ENCODE results near the gene MCTP1.

The MCTP1 gene

DNA sequence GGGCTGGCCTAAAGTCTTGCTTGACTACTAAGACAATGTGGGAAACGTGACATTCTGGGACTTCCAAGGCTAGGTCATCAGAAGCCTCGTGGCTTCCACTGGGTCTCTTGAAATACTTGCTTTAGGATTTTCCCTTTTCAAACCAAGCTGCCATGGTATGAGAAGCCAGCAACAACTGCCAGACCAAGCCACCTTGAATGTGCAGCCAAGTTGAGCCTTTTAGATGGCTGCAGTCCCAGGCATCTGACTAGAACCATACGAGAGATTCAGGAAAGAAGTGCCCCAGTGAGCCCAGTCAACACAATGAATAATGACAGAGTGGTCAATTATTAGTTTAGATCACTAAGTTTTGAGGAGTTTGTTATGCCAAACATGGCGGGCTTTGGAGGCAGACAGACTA lies 523.1 kb downstream of the MCTP1 start:
- no peak for DNase-seq (ENCODE audit: low read depth in 2 of 2)

DNA sequence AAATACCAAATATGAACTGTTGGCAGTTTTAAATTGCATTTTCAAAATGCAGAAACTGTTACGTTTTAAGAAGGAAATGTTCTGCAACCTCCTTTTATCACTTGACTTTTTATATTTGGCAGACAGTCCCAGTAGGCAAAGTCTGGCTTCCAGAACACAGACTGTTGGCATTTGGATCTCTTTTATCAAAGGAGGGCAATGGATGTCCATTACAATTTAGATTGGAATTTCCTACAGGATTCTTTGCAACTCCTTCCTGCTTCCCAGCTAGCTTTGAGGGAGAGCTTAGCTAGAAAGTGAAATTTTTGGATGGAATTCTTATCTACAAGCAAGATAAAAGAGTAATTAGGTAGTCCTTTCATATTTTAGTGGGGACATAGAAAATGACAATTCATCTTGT lies 523.8 kb downstream of the MCTP1 start:
- DNase-seq (ENCODE audit: low read depth in 2 of 2): no peak

DNA sequence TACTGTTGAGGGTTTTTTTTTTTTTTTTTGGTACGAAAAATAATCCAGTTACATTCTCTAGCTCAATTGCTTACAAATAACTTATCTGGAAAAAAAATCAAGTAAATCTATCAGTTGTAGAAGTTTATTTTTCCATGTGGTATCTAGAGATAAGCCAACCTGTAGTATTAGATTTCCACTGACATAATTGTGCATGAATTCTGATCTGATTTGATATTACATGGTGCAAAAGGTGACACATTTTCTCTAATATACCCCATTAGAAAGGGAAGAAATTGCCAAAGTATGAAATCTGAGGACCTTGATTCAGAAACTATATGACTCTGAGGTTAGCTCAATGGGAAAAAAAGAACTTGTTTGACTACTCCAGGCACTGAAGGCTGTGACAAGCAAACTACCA lies 524.9 kb downstream of the MCTP1 start:
- no peak for DNase-seq (ENCODE audit: low read depth in 2 of 2)

DNA sequence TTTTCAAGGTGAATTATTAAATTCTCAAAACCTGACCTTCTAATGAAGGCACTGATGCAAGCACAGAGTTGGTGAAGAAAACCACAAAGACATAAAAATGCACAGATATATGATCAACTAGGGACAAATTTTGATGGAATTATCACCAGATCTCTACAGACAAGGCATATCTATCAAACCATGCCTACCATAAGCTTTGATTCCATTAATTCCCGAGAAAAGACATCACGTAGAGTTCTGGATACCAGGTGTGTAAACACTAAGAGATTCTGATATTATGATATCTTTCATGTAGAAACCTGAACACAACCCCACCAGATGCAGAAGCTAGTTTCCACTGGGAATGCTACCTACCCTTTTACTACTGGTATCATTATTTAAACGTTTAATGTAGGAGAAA lies 525.9 kb downstream of the MCTP1 start:
- DNase-seq (ENCODE audit: low read depth in 2 of 2): no peak

DNA sequence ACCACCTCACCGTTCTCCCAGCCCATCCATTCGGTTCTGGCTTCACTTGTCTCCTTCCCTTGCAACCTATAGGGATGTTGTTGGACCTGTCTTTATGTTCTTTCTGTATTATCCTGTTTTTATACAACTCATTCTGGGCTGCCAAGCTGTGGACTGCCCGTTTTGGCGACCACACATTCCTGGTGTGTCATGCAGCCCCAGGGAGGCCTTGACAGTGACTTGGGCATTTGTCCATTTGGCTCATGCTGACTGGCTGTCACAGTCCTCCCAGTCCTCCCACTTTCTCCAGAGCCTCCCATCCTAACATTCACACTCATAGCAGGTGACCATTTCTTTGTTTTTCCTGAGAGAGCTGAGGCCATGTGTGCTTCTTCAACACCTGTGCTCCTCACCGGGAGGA lies 530.1 kb downstream of the MCTP1 start:
- no peak for DNase-seq (ENCODE audit: low read depth in 2 of 2)

DNA sequence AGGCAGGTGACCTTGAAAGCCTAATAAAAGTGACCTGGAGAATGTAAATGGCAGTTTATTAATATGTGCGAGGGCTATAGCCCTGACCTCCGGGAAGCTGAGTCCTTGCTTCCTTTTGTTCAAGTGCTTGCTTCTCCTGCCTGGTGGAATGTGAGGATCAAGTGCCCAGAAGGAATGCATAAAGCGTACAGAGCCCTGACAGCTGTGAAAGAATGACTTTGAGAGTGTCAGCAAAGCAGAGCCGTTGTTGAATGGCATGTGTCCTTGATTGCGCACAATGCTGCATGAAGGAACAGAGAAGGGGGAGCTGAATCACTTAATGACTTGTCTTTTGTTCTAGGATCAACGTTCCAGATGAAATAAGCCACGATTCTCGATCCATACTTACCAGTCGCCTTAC lies 533.4 kb downstream of the MCTP1 start:
- DNase-seq (ENCODE audit: low read depth in 2 of 2): no peak

DNA sequence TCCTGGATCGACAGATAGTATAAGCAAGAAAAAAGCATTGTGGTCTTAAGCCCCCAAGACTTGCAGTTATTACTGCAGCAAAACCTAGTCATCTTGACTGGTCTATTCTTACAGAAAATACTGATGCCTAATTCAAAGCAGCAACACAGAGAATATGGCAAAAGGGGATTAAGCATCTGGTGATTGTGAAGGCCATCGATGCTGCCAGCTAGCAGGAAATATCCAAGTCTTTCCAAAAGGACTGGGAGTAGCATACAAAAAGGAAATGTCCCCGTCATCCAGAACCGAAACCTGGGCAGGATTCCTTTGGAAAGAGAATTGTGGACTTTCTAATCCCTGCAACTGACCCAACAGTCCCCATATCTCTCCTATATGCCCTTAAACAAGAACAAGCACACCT lies 534.2 kb downstream of the MCTP1 start:
- no peak for DNase-seq (ENCODE audit: low read depth in 2 of 2)

DNA sequence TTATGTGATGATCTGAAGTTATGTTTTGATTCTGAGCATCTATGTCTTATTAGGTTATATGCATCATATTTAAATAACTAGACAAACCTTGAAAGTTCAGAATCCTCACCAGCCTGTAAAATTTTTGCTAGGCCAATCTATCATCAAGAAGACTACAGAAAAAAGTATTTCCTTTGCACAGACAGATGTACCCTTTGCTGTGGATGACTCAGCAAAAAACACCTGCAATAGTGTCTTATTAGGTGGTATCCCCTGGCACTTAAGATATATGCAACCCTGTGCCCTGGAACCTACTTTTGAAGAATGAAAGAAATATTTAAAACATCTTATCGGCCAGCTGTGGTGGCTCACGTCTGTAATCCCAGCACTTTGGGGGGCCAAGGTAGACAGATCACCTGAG lies 535.9 kb downstream of the MCTP1 start:
- DNase-seq (ENCODE audit: low read depth in 2 of 2): no peak

DNA sequence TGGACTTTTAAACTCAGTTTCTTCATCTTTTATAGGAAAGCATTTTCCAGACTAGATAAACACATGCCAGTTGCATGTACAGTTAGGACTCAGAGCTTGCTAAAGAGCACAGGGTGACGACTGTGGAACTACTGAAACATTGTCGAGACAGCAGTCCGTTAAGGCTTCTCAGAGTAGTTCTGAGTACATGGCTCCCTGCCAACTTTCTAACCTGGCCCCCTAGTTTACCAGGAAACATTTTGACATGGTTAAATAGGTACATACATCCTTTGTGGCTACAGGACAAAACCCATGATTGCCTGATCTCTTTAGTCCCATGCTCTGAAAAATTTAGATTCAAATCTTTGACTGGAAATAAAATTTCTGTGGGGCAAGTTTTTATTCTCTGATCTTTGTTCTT lies 536.7 kb downstream of the MCTP1 start:
- no peak for DNase-seq (ENCODE audit: low read depth in 2 of 2)

DNA sequence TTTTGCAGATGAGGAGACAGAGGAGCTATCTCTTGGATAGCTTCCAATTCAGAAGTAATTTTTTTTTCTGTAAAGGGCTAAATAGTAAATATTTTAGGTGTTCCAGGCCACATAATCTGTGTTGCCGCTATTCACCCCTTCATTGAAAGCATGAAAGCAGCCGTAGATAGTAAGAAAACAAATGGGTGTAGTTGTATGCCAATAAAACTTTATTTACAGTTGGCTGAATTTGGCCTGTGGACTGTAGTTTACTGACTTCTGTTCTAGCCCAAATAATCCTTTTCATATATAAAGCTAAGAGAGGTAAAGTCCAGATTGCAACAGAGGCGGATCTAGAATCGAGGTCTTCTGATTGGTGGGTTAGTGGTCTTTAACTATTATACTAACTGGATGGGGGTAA lies 537.5 kb downstream of the MCTP1 start:
- DNase-seq (ENCODE audit: low read depth in 2 of 2): no peak

DNA sequence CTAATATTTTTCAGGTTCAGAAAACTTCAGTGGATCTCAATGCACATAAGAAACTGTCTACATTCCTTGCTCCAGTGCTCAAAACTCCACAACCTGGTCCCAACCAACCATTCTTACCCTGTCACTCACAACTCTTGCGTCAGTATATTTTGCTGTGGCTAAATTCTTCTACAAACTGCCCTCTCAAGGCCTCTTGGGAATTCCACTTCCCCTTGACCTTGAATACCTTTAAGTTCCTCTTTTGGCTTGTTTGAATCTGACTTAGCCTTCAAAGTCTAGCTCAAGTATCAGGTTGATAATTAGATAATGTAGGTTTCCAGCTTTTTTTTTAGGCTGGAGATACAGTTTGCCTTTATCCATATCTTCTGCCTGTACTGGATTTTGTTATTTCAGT lies 538.2 kb downstream of the MCTP1 start:
- DNase-seq (ENCODE audit: low read depth in 2 of 2): no peak

DNA sequence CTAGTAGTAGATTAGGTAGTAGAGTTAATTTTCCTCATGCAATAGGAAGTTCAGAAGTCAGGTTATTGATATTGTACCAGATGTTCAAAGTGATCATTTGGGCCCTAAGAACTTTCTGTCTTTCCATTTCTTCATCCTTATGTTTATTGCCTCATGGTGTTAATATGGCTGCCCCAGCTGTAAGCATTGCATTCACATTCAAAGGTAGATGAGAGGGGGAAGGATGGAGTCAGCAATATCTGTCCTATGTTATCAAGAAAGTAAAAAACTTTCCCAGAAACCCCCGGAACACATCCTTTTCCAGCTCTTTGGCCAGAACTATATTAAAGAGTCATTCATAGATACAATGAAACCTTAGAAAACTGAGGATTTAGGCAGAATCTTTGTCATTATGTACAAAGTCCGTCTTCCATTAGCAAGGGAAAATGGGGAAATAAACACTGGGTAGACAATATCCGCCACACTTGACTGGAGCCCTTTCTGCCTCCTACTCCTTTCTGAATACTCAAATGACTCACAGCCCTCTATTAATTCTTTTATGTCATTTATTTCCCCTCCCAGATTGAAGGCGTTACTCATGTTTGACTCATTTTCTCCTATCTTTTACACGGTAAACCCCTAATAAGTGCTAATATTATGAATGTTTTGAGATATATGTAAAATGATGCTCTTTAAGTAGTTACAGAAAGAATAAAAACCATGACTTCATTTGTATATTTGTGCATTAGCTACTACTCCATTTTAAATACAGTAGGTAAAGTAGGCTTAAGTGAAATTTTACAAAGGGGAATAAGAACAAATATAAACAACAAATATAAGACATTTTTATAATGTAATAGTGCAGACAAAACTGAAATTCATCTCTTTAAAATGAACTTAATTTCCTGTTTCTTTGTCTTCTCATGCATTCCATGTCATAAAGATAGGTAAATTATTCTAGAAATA lies 538.8 kb downstream of the MCTP1 start:
- no peak for DNase-seq (ENCODE audit: low read depth in 2 of 2)

DNA sequence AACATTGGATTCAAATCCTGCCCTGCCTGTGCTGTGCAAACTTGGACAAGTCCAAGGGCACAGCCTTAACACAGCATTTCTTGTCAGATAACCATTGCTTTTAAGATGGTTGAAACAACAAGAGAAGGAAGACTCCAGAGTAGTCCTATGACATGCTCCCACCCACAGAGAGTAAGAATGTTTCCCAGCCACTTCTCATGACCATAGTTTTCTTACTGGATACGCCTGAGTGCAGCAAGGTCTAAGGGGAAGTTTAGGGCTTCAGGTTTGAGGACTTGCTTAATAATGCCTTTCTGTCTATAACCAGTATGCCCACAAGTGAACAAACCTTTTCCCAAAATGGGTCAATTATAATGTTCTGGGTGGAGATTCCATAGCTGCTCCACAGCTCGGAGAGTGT lies 540.0 kb downstream of the MCTP1 start:
- DNase-seq (ENCODE audit: low read depth in 2 of 2): no peak

DNA sequence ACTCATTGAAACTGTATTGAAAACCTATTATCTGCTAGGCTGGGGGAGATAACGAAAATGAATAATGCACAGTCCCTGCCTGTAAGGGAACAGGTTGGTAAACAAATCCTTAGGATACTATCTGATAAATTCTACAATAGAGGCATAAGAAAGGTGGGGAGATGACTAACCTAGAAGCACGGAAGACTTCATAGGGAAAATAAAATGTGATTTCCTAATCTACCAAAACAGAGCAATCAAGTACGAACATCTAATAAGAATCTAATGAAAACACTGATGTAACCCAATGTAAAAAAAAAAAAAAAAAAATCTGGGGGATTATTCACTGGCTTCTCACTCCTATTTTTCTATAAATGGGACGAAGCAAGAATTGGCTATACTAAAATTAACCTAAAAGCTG lies 542.0 kb downstream of the MCTP1 start:
- no peak for DNase-seq (ENCODE audit: low read depth in 2 of 2)

DNA sequence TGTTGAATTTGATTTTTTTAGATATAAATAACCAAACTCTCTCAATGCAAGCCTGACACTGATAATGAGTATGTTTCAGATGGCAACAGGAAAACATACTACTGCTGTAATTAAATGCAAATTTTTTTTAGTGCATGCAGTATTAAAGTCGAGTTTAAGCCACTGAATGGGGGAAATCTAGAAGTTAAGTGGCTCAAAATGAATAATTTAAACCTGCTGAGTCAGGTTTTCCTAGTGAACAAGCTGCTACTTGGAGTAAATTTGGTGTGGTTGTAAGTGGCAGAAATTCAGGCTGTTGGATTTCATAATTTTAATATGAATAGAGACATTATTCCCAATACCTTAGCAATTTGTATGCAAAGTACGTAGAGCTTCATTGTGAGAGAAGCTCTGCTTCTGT lies 544.6 kb downstream of the MCTP1 start:
- DNase-seq (ENCODE audit: low read depth in 2 of 2): no peak

DNA sequence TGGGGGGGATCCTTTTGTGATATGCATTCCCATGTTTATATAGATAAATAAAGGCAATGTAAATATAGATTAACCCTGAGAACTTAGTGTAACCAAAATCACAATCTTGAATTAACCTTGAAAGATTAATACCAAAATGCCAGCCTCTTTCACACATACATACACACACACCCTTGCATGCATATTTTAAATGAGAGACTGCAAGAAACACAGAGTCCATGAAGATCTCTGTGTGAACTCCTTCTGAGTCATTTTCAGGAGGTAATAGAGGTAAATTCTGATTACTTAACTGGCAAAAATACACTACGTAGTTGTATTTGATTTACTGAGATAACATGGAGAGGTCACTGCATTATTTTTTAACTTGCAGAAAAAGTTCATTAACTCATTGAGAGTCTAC lies 548.4 kb downstream of the MCTP1 start:
- no peak for DNase-seq (ENCODE audit: low read depth in 2 of 2)

DNA sequence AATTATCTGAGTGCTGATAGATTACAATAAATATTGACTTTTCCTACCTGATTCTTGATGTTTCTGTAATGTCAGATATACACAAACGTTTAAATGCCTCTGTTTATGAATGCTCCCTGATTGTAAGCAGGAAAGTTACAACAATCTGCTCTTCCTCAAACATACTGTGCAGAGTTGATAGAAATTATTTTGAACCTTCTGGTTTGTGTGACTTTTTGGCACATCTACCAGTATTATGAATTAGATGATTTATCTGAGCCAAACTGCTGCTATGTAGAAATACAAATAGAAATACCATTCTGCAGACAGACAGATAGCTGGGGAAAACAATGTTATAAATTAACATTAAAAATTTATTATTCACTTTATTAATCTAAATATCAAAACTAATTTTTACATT lies 553.4 kb downstream of the MCTP1 start:
- DNase-seq (ENCODE audit: low read depth in 2 of 2): no peak

DNA sequence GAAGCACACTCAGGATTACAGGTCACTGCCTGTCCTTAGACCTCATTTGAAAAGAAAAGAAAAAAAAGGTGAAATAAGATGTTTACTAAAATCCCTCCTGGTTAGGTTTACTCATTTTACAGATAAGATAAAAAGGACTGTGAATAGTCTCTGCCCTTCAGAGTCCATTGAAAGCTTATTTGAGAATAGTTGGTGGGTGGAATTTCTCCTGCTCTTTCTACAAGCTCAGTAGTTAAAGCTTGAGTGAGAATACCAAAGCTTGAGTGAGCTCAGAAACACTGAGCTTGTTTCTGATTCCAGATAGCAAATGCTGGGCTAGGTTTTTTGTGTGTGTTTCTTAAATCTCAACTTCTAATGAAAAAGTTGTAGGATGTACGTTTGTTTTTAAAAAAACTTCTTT lies 559.8 kb downstream of the MCTP1 start:
- no peak for DNase-seq (ENCODE audit: low read depth in 2 of 2)

DNA sequence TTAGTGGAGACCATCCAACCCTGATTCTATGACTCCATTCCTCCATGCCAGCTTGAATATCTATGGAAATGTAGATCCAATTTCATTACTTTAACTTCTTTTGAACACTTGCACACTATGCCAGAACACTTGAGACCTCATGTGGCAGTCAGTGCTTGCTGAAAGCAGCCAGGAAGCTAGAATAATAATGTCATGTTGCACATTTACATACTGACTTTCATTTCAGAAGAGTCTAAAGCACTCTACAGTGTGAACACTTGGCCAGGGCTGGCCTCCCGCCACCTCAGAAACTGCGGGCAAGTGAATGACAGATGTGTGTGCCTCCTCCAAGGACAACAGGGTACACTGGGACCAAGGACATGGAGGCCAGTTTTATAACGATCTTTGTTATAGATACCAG lies 569.1 kb downstream of the MCTP1 start:
- no peak for DNase-seq (ENCODE audit: low read depth in 2 of 2)

DNA sequence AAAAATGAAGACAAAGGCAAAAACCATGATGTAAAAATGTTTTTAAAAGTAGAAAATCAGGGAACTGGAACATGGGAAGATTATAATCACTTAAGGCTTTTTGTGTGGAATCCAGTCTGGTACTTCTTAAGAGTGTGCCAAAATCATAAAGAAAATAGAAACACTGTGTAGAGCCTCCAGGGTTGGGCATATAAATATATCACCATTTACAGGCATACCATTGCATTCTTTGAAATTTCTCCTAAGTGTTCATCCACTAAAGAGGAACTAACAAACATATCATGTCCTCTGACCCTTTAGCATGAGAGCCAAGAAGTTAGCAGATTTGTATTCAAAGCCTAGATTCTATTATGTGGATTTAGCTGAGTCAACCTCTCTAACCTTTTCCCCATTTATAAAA lies 573.1 kb downstream of the MCTP1 start:
- no peak for DNase-seq (ENCODE audit: low read depth in 2 of 2)

DNA sequence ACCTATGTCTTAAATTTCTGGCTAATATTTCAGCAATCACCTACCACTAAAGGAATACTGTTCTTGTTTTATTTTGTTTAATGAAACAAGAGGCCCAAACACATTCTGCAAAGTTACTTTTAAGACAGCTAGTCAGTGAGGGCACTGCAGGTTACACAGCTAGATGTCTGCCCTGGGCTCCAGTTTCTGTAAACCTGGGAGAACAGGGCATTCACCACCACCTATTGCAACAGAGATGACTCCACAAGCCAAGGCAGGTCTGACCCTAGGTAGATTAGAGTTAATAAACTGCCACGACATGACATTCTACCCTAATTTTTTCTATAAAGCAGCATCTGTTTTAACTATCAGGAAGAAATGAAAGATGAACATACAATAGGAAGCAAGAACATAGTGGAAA lies 575.6 kb downstream of the MCTP1 start:
- no peak for DNase-seq (ENCODE audit: low read depth in 2 of 2)

DNA sequence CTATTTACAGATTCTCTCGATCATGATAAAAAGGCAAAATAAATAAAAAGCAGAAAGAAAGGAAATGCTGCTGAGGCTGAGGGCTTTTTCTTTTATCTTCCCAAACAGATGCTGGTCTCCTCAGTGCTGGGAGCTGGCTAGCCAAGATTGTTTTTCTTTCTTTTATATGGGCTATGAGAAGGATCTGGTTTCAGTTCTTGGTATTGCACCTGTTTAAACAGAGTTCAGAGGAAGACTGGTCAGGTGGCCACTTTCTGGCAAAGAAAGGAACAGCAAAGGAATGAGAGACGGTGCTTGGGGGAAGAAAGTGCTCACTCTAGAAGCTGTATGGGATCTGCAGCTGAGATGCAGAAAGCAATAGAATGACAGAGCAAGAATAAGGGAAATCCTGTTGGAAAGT lies 577.5 kb downstream of the MCTP1 start:
- no peak for DNase-seq (ENCODE audit: low read depth in 2 of 2)

DNA sequence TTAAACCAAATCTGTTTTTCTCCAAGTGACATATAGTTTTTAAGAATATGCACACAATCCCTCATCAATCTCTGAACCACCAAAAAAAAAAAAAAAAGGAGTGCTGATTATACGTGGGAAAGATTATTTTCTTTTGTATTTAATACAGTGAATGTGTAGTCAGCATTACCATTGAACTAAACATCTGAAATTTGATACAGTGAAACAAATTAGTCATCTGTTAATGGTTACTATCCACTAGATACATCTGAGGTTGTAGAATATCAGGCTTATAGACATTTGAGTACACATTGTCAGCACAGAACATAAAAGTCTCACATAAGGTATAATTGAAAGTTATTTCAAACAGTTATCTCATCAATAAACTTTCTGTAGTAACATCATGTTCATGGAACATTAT lies 579.5 kb downstream of the MCTP1 start:
- no peak for DNase-seq (ENCODE audit: low read depth in 2 of 2)

DNA sequence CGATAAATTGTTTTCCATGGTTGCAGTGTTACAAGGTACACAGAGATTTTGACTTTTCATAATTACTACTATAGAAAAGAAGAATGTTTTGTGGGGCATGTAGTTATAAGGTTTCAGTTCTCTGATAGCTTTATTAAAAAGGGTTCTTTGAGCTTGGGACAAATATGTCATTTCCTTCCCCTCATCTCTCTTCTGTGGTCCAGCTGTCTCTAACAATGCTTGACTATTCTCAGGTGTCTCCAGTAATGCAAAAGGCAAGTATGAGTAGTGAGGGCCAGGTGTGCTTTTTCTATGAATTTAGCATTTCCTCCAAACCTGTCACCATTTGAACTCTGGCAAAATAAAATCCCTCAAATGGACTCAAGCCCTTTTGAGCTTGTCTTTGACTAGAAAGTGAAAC lies 582.2 kb downstream of the MCTP1 start:
- DNase-seq (ENCODE audit: low read depth in 2 of 2): no peak
